Endothelial cell (in vitro differentiated cells): ENCODE measurements around the gene NRG2. TPM values are rescaled to one million over a fixed set of nuclear protein-coding genes. Genes with fewer than 3 reads are reported as not detected.

ENCODE experiments used
- DNase-seq: peaks from one replicate; pipeline ENCODE4 v3.0.0; 2021; ENCODE audit warnings: low spot score
- H3K27ac Mint-ChIP-seq: one replicate; pipeline ENCODE4 v1.8.0; 2021; ENCODE audit warnings: mixed read lengths, inconsistent platforms; ENCODE audit not compliant: unreplicated experiment
- H3K27me3 Mint-ChIP-seq: one replicate; pipeline ENCODE4 v1.8.0; 2021; ENCODE audit warnings: mild to moderate bottlenecking, moderate library complexity, mixed read lengths, inconsistent platforms; ENCODE audit not compliant: unreplicated experiment
- H3K36me3 Mint-ChIP-seq: one replicate; pipeline ENCODE4 v1.8.0; 2021; ENCODE audit warnings: mild to moderate bottlenecking, low read depth, mixed read lengths, inconsistent platforms; ENCODE audit not compliant: unreplicated experiment
- H3K4me1 Mint-ChIP-seq: one replicate; pipeline ENCODE4 v1.8.0; 2021; ENCODE audit warnings: mild to moderate bottlenecking, mixed read lengths, inconsistent platforms; ENCODE audit not compliant: unreplicated experiment
- H3K4me3 Mint-ChIP-seq: one replicate; pipeline ENCODE4 v1.8.0; 2021; ENCODE audit warnings: mild to moderate bottlenecking, mixed read lengths, inconsistent platforms; ENCODE audit not compliant: unreplicated experiment
- H3K9me3 Mint-ChIP-seq: one replicate; pipeline ENCODE4 v1.8.0; 2021; ENCODE audit warnings: mixed read lengths, inconsistent platforms; ENCODE audit not compliant: unreplicated experiment
- total RNA-seq: library from RNA; stranded (reverse); fragmentation: NEBNext Ultra II Directional; extraction: Animal tissue kit (Norgen Biotek cat#: 25700); gene quantifications from one replicate; pipeline ENCODE4 v1.2.1, GENCODE V29; 2021; ENCODE audit not compliant: unreplicated experiment
- TF ChIP-seq, protein P1 (sequence below): fragments of 200-600 bp; sonication (generic); IDR thresholded peaks from one replicate; pipeline ENCODE4 v1.5.0; 2021; ENCODE audit warnings: antibody characterized with exemption; ENCODE audit not compliant: unreplicated experiment

NRG2 gene
- total RNA-seq, 1 donor from 2014 or later: not detected

DNA sequence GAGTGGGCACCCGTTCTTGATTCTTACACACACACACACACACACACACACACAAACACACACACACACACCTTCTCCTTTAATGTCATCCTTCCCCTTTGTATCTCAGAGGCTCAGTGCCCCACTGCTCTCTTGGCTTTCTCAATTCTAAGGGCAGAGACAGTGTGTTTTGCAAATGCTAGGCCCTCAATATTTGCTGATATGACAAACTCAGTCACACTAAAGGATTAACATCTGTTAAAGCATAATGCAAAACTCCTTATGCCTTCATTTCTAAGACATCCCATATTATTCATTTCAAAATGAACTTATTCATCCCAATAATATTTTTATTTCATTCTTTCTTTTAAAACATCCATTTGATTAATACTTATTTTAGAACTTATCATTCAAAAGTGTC, 8.9 kb upstream of the NRG2 start:
- Mint-ChIP-seq H3K27me3 (peaks cover 1% of the 10 kb centered on the region), H3K36me3 (no peaks in the 10 kb centered on the region), H3K9me3 (no peaks in the 10 kb centered on the region), H3K27ac (no peak overlapping the region), H3K4me1 (peaks cover 7% of the 10 kb centered on the region), H3K4me3 (no peak overlapping the region)
- no peak for DNase-seq
- TF ChIP-seq, protein P1, sequence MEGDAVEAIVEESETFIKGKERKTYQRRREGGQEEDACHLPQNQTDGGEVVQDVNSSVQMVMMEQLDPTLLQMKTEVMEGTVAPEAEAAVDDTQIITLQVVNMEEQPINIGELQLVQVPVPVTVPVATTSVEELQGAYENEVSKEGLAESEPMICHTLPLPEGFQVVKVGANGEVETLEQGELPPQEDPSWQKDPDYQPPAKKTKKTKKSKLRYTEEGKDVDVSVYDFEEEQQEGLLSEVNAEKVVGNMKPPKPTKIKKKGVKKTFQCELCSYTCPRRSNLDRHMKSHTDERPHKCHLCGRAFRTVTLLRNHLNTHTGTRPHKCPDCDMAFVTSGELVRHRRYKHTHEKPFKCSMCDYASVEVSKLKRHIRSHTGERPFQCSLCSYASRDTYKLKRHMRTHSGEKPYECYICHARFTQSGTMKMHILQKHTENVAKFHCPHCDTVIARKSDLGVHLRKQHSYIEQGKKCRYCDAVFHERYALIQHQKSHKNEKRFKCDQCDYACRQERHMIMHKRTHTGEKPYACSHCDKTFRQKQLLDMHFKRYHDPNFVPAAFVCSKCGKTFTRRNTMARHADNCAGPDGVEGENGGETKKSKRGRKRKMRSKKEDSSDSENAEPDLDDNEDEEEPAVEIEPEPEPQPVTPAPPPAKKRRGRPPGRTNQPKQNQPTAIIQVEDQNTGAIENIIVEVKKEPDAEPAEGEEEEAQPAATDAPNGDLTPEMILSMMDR: no peak

- H3K4me1 Mint-ChIP-seq: peaks cover 7% of the 10 kb centered on the region
- H3K4me3 Mint-ChIP-seq: no peak overlapping the region
- H3K27ac Mint-ChIP-seq: no peak overlapping the region
- no peaks in the 10 kb centered on the region for H3K9me3 Mint-ChIP-seq
- no peaks in the 10 kb centered on the region for H3K36me3 Mint-ChIP-seq
- DNase-seq: no peak
- TF ChIP-seq, protein P1: no peak
- H3K27me3 Mint-ChIP-seq: peaks cover 6% of the 10 kb centered on the region
Observed at GRCh38 chr5:140049713-140050112, 6.6 kb upstream of the NRG2 start.

DNA sequence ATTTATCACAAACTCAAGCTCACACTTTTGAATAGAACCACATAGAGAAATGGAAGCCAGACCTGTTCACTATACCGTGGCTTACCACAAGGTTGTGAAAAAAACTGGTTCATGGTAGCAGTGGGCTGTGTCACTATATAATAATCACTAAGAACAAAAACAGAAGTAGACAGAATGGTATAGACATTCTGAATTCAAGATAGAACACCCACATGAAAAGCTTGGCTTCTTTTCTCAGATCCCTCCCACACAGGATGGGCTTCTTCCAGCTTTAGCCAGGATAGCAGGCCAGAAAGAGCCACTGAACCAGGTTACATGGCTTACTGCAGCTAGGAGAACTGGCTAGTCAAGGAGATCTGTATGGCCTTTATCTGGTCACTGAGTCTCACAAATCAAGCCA, 6.1 kb upstream of the NRG2 start:
- TF ChIP-seq, protein P1: no peak
- no peak overlapping the region for H3K4me3 Mint-ChIP-seq
- H3K27me3 Mint-ChIP-seq: peaks cover 10% of the 10 kb centered on the region

GRCh38 chr5:140044041-140044440, 942 bp upstream of the NRG2 start:
- H3K27me3 Mint-ChIP-seq: peaks cover 25% of the 10 kb centered on the region

More for the DNA sequence above, 6.1 kb upstream of the NRG2 start:
- peaks cover 3% of the 10 kb centered on the region for H3K36me3 Mint-ChIP-seq
- H3K27ac Mint-ChIP-seq: no peak overlapping the region
- peaks cover 11% of the 10 kb centered on the region for H3K4me1 Mint-ChIP-seq
- no peak for DNase-seq
- H3K9me3 Mint-ChIP-seq: no peaks in the 10 kb centered on the region

DNA sequence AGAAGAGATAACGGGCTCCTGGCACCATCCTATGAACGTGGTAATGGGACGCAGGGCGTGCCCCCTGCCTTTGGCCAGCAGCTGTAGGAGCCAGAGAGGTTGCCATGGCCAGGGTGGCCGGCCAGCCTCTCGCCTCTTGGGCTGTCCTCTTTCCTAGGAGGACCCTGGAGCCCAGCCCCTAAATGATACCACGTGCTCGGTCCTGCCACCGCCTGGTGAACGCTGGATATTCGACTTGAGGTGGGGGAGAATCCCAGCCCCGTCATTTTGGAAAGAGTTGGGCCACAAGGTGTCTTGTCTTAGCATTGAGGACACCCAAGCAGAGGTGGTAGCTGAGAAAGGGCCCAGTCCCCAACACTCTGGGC, 391 bp upstream of the NRG2 start:
- H3K27ac Mint-ChIP-seq: no peak overlapping the region
- TF ChIP-seq, protein P1: no peak
- no peaks in the 10 kb centered on the region for H3K9me3 Mint-ChIP-seq
- H3K36me3 Mint-ChIP-seq: peaks cover 10% of the 10 kb centered on the region
- H3K27me3 Mint-ChIP-seq: peaks cover 25% of the 10 kb centered on the region
- DNase-seq: peak; percentile 12
- peaks cover 13% of the 10 kb centered on the region for H3K4me1 Mint-ChIP-seq
- peak overlapping the region; percentile 56 for H3K4me3 Mint-ChIP-seq

More at GRCh38 chr5:140044041-140044440, 942 bp upstream of the NRG2 start:
- Mint-ChIP-seq H3K4me3 (no peak overlapping the region), H3K9me3 (no peaks in the 10 kb centered on the region), H3K36me3 (peaks cover 10% of the 10 kb centered on the region), H3K4me1 (peaks cover 13% of the 10 kb centered on the region), H3K27ac (no peak overlapping the region)
- DNase-seq: no peak
- TF ChIP-seq, protein P1: no peak
